WTC11 (cell line): ENCODE results near the gene LILRA1.

Experiments used
- ATF1 ChIP-seq: sonication (generic); formaldehyde crosslinking; IDR thresholded peaks from 2 replicates; pipeline ENCODE4 v1.8.1; 2023; ENCODE audit warnings: mild to moderate bottlenecking, moderate library complexity, missing genetic modification reagents
- CREM ChIP-seq: sonication (generic); formaldehyde crosslinking; IDR thresholded peaks from 2 replicates; pipeline ENCODE4 v1.8.1; 2022; ENCODE audit warnings: mild to moderate bottlenecking, missing genetic modification reagents, moderate library complexity
- E2F5 ChIP-seq: sonication (generic); formaldehyde crosslinking; IDR thresholded peaks from 2 replicates; pipeline ENCODE4 v1.8.1; 2022; ENCODE audit warnings: mild to moderate bottlenecking, moderate library complexity, missing genetic modification reagents
- JUN ChIP-seq: sonication (generic); formaldehyde crosslinking; IDR thresholded peaks from 2 replicates; pipeline ENCODE4 v1.8.0; 2023; ENCODE audit warnings: mild to moderate bottlenecking, missing genetic modification reagents
- MYBL2 ChIP-seq: sonication (generic); formaldehyde crosslinking; IDR thresholded peaks from 2 replicates; pipeline ENCODE4 v1.8.1; 2023; ENCODE audit warnings: mild to moderate bottlenecking, moderate library complexity, missing genetic modification reagents
- NR2C2 ChIP-seq: sonication (generic); formaldehyde crosslinking; IDR thresholded peaks from 2 replicates; pipeline ENCODE4 v1.8.0; 2022; ENCODE audit warnings: mild to moderate bottlenecking, missing genetic modification reagents
- RELA ChIP-seq: sonication (generic); formaldehyde crosslinking; IDR thresholded peaks from 2 replicates; pipeline ENCODE4 v1.8.1; 2022; ENCODE audit warnings: missing genetic modification reagents, mild to moderate bottlenecking, borderline replicate concordance
- SMAD3 ChIP-seq: sonication (generic); formaldehyde crosslinking; IDR thresholded peaks from 2 replicates; pipeline ENCODE4 v1.8.0; 2022; ENCODE audit warnings: missing genetic modification reagents, mild to moderate bottlenecking, borderline replicate concordance
- SMAD4 ChIP-seq: sonication (generic); formaldehyde crosslinking; IDR thresholded peaks from 2 replicates; pipeline ENCODE4 v1.8.0; 2022; ENCODE audit warnings: mild to moderate bottlenecking, missing genetic modification reagents
- TEAD4 ChIP-seq: sonication (generic); formaldehyde crosslinking; IDR thresholded peaks from 2 replicates; pipeline ENCODE4 v1.8.0; 2022; ENCODE audit warnings: mild to moderate bottlenecking, missing genetic modification reagents
- TF ChIP-seq, protein P1 (sequence below): fragments of 200-600 bp; IDR thresholded peaks from 2 replicates; pipeline ENCODE4 v1.8.0; 2022; ENCODE audit warnings: antibody characterized with exemption
- TF ChIP-seq, protein P2 (sequence below): sonication (generic); formaldehyde crosslinking; IDR thresholded peaks from 2 replicates; pipeline ENCODE4 v1.8.1; 2022; ENCODE audit warnings: low read depth, missing genetic modification reagents, borderline replicate concordance
- TF ChIP-seq, protein P3 (sequence below): sonication (generic); formaldehyde crosslinking; IDR thresholded peaks from 2 replicates; pipeline ENCODE4 v1.8.0; 2023; ENCODE audit warnings: missing genetic modification reagents
- TF ChIP-seq, protein P4 (sequence below): sonication (generic); formaldehyde crosslinking; IDR thresholded peaks from 2 replicates; pipeline ENCODE4 v1.8.1; 2023; ENCODE audit warnings: mild to moderate bottlenecking, missing genetic modification reagents, moderate library complexity

- no peak for TF ChIP-seq SMAD4
- TF ChIP-seq ATF1 (CRISPR knock-in tag) = no peak
- TF ChIP-seq, protein P1, sequence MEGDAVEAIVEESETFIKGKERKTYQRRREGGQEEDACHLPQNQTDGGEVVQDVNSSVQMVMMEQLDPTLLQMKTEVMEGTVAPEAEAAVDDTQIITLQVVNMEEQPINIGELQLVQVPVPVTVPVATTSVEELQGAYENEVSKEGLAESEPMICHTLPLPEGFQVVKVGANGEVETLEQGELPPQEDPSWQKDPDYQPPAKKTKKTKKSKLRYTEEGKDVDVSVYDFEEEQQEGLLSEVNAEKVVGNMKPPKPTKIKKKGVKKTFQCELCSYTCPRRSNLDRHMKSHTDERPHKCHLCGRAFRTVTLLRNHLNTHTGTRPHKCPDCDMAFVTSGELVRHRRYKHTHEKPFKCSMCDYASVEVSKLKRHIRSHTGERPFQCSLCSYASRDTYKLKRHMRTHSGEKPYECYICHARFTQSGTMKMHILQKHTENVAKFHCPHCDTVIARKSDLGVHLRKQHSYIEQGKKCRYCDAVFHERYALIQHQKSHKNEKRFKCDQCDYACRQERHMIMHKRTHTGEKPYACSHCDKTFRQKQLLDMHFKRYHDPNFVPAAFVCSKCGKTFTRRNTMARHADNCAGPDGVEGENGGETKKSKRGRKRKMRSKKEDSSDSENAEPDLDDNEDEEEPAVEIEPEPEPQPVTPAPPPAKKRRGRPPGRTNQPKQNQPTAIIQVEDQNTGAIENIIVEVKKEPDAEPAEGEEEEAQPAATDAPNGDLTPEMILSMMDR = no peak
- TF ChIP-seq TEAD4 (CRISPR knock-in tag) = no peak
- TF ChIP-seq, protein P2, sequence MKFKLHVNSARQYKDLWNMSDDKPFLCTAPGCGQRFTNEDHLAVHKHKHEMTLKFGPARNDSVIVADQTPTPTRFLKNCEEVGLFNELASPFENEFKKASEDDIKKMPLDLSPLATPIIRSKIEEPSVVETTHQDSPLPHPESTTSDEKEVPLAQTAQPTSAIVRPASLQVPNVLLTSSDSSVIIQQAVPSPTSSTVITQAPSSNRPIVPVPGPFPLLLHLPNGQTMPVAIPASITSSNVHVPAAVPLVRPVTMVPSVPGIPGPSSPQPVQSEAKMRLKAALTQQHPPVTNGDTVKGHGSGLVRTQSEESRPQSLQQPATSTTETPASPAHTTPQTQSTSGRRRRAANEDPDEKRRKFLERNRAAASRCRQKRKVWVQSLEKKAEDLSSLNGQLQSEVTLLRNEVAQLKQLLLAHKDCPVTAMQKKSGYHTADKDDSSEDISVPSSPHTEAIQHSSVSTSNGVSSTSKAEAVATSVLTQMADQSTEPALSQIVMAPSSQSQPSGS (CRISPR knock-in tag) = no peak
- TF ChIP-seq, protein P3, sequence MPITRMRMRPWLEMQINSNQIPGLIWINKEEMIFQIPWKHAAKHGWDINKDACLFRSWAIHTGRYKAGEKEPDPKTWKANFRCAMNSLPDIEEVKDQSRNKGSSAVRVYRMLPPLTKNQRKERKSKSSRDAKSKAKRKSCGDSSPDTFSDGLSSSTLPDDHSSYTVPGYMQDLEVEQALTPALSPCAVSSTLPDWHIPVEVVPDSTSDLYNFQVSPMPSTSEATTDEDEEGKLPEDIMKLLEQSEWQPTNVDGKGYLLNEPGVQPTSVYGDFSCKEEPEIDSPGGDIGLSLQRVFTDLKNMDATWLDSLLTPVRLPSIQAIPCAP (CRISPR knock-in tag) = no peak
- no peak for TF ChIP-seq MYBL2
- no peak for TF ChIP-seq JUN (CRISPR knock-in tag)
- no peak for TF ChIP-seq SMAD3 (CRISPR knock-in tag)
- TF ChIP-seq, protein P4, sequence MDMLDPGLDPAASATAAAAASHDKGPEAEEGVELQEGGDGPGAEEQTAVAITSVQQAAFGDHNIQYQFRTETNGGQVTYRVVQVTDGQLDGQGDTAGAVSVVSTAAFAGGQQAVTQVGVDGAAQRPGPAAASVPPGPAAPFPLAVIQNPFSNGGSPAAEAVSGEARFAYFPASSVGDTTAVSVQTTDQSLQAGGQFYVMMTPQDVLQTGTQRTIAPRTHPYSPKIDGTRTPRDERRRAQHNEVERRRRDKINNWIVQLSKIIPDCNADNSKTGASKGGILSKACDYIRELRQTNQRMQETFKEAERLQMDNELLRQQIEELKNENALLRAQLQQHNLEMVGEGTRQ = no peak
- TF ChIP-seq NR2C2 (CRISPR knock-in tag) = no peak
- TF ChIP-seq RELA (CRISPR knock-in tag) = no peak
- TF ChIP-seq E2F5 = no peak
- no peak for TF ChIP-seq CREM (CRISPR knock-in tag)
Measured at GRCh38 chr19:54554006-54554405, 39.4 kb upstream of the LILRA1 start.
